ENCODE measurements around the gene LCK. TPM values are rescaled to one million over a fixed set of nuclear protein-coding genes. Genes with fewer than 3 reads are reported as not detected.
A peak's percentile ranks its signal among the peaks of the same experiment; 100 is the strongest.

LCK gene
- polyA plus RNA-seq, 3 donors, result 0.15 to 2.2 (median 1.7) TPM

GRCh38 chr1:32239337-32239736, 11.7 kb upstream of the LCK start:
- H3K4me2 ChIP-seq (replicated peaks; ENCODE audit: extremely low read depth, low read length, poor library complexity, severe bottlenecking), result no peak overlapping the region
- Mint-ChIP-seq H3K4me3 (peak overlapping the region in 1 of 2 donors; percentile 88), H3K9me3 (peaks cover 0 to 3% (median 0%) of the 10 kb centered on the region in 7 donors), H3K4me1 (peaks cover 24% of the 10 kb centered on the region), H3K27me3 (ENCODE audit: low read depth in 3 of 3) (peaks cover 24 to 33% (median 29%) of the 10 kb centered on the region in 3 donors), H3K27ac (no peak overlapping the region), H3K36me3 (no peaks in the 10 kb centered on the region)
- H3K4me1 ChIP-seq (ENCODE audit: control insufficient read depth in 1 of 2, insufficient read depth in 2 of 2, low read length in 2 of 2), result peaks cover 20 to 29% of the 10 kb centered on the region in 2 donors
- H3K36me3 ChIP-seq (replicated peaks in 1 of 2; ENCODE audit: control insufficient read depth in 1 of 2, insufficient read depth in 2 of 2, low read length in 2 of 2), result no peaks in the 10 kb centered on the region
- TF ChIP-seq CTCF (IDR thresholded peaks at IDR 0.05), result no peak
- DNase-seq, result no peak
- no peak overlapping the region for H3K9ac ChIP-seq (ENCODE audit: insufficient read depth, low read length, poor library complexity, severe bottlenecking)
- H4K20me1 ChIP-seq (ENCODE audit: insufficient read depth, low read length), result no peaks in the 10 kb centered on the region
- WGBS (ENCODE audit: insufficient coverage), result 100% methylated on average over 2 of the region's 4 CpGs
- intact Hi-C loops (cut with micrococcal nuclease), result no loop called here
- H3K9me3 ChIP-seq (replicated peaks in 1 of 2; ENCODE audit: control insufficient read depth in 1 of 2, insufficient read depth in 1 of 2, low read length in 2 of 2), result no peaks in the 10 kb centered on the region
- H3K79me2 ChIP-seq (ENCODE audit: insufficient read depth, low read length), result no peaks in the 10 kb centered on the region
- H3K4me3 ChIP-seq (replicated peaks in 1 of 3; ENCODE audit: low read depth in 2 of 3, low read length in 3 of 3), result no peak overlapping the region
- no peak overlapping the region for H2AFZ ChIP-seq (ENCODE audit: insufficient read depth, low read depth, low read length, poor library complexity, severe bottlenecking)
- no peak overlapping the region for H3K27ac ChIP-seq (ENCODE audit: low read depth in 1 of 2, low read length in 2 of 2)
- peaks cover 0 to 30% of the 10 kb centered on the region in 2 donors for H3K27me3 ChIP-seq (ENCODE audit: control insufficient read depth in 2 of 2, insufficient read depth in 2 of 2, low read length in 2 of 2)

- WGBS (ENCODE audit: insufficient coverage), result 97% methylated on average over 19 of the region's 20 CpGs
- no peaks in the 10 kb centered on the region for H3K79me2 ChIP-seq (ENCODE audit: insufficient read depth, low read length)
- no peak overlapping the region for H3K9ac ChIP-seq (ENCODE audit: insufficient read depth, low read length, poor library complexity, severe bottlenecking)
- intact Hi-C loops (cut with micrococcal nuclease), result no loop called here
- H3K27me3 ChIP-seq (ENCODE audit: control insufficient read depth in 2 of 2, insufficient read depth in 2 of 2, low read length in 2 of 2), result peaks cover 0 to 30% of the 10 kb centered on the region in 2 donors
- no peak overlapping the region for H3K27ac Mint-ChIP-seq
- peaks cover 24 to 33% (median 29%) of the 10 kb centered on the region in 3 donors for H3K27me3 Mint-ChIP-seq (ENCODE audit: low read depth in 3 of 3)
- TF ChIP-seq CTCF (IDR thresholded peaks at IDR 0.05), result no peak
- H3K27ac ChIP-seq (ENCODE audit: low read depth in 1 of 2, low read length in 2 of 2), result no peak overlapping the region
- H4K20me1 ChIP-seq (ENCODE audit: insufficient read depth, low read length), result no peaks in the 10 kb centered on the region
- no peak overlapping the region for H3K4me3 ChIP-seq (replicated peaks in 1 of 3; ENCODE audit: low read depth in 2 of 3, low read length in 3 of 3)
- peaks cover 0 to 3% (median 0%) of the 10 kb centered on the region in 7 donors for H3K9me3 Mint-ChIP-seq
- H3K9me3 ChIP-seq (replicated peaks in 1 of 2; ENCODE audit: control insufficient read depth in 1 of 2, insufficient read depth in 1 of 2, low read length in 2 of 2), result no peaks in the 10 kb centered on the region
- no peak overlapping the region for H2AFZ ChIP-seq (ENCODE audit: insufficient read depth, low read depth, low read length, poor library complexity, severe bottlenecking)
- H3K4me3 Mint-ChIP-seq, result peak overlapping the region; percentile 72 to 88
- peak overlapping the region; percentile 71 for H3K4me2 ChIP-seq (replicated peaks; ENCODE audit: extremely low read depth, low read length, poor library complexity, severe bottlenecking)
- H3K4me1 ChIP-seq (ENCODE audit: control insufficient read depth in 1 of 2, insufficient read depth in 2 of 2, low read length in 2 of 2), result peaks cover 20 to 29% of the 10 kb centered on the region in 2 donors
- no peaks in the 10 kb centered on the region for H3K36me3 Mint-ChIP-seq
- peaks cover 24% of the 10 kb centered on the region for H3K4me1 Mint-ChIP-seq
- DNase-seq, result no peak
- no peaks in the 10 kb centered on the region for H3K36me3 ChIP-seq (replicated peaks in 1 of 2; ENCODE audit: control insufficient read depth in 1 of 2, insufficient read depth in 2 of 2, low read length in 2 of 2)
These were observed 11.3 kb upstream of the LCK start for GRCh38 chr1:32239790-32240139.
